Measurements from ENCODE around the gene ADCY9. TPM values are rescaled to one million over a fixed set of nuclear protein-coding genes. Genes with fewer than 3 reads are reported as not detected.

The ADCY9 gene
- total RNA-seq, 1 experiment from 2014 or later: 4.7 TPM

DNA sequence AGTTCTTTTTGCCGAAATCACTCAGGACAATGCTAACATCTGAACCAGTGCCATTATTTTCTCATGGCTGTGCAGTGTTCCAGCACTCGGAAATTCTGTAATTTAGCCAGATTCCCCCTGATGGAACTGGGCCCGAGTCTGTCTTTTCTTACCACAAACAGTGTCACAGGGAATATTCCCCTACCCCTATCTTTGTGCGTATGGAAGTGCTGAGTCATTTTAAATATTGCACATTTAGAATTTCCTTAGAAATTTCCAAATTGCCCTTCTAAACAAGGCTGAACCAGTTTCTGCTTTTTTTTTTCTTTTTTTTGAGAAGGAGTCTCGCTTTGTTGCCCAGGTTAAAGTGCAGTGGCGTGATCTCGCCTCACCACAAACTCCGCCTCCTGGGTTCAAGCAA is 147.7 kb downstream of the ADCY9 start:
- Histone ChIP-seq H3K27ac (ENCODE audit: insufficient read length, low read depth, low read length) (no peak overlapping the region), H4K5ac (ENCODE audit: insufficient read length, low read depth, low read length) (no peak overlapping the region), H2BK12ac (ENCODE audit: insufficient read length, low read depth, low read length) (no peak overlapping the region), H4K91ac (ENCODE audit: insufficient read length, low read depth, low read length) (no peak overlapping the region), H2BK20ac (ENCODE audit: low read depth, low read length, poor library complexity, severe bottlenecking) (no peak overlapping the region), H3K4ac (ENCODE audit: low read depth, low read length) (no peak overlapping the region), H3K14ac (ENCODE audit: insufficient read depth, low read length) (no peak overlapping the region), H3K23me2 (ENCODE audit: insufficient read length, low read depth, low read length, poor library complexity, severe bottlenecking) (no peaks in the 10 kb centered on the region), H4K20me1 (ENCODE audit: control insufficient read depth, insufficient read depth, insufficient read length) (no peaks in the 10 kb centered on the region), H2BK15ac (ENCODE audit: low read depth, low read length) (no peak overlapping the region), H3K56ac (ENCODE audit: insufficient read length, low read depth, low read length) (no peak overlapping the region), H3K23ac (ENCODE audit: insufficient read length, low read depth, low read length) (no peak overlapping the region), H2BK120ac (ENCODE audit: low read depth, low read length, poor library complexity, severe bottlenecking) (no peak overlapping the region), H2AK5ac (ENCODE audit: insufficient read length, low read length) (no peak overlapping the region), H3K4me2 (ENCODE audit: insufficient read depth, insufficient read length, low read length) (no peak overlapping the region), H3K27me3 (ENCODE audit: insufficient read depth, low read length) (no peaks in the 10 kb centered on the region), H3K9ac (ENCODE audit: extremely low read depth, insufficient read length, low read length) (no peak overlapping the region), H2BK5ac (ENCODE audit: insufficient read length, low read length) (no peak overlapping the region), H3K79me1 (ENCODE audit: insufficient read depth, low read depth, low read length, poor library complexity, severe bottlenecking) (no peaks in the 10 kb centered on the region), H3T11ph (ENCODE audit: low read length) (no peak overlapping the region), H3K9me3 (ENCODE audit: control insufficient read depth, low read depth, low read length) (no peaks in the 10 kb centered on the region), H3K18ac (ENCODE audit: insufficient read length, low read depth, low read length) (no peak overlapping the region), H3K4me1 (ENCODE audit: insufficient read depth, low read length) (peaks cover under 1% of the 10 kb centered on the region; the same call in 1 of the 2 replicates), H2AFZ (ENCODE audit: low read length) (no peak overlapping the region), H3K79me2 (ENCODE audit: insufficient read depth, low read length) (no peaks in the 10 kb centered on the region), H4K8ac (replicated peaks; ENCODE audit: insufficient read length, low read depth, low read length) (no peak overlapping the region)
- Mint-ChIP-seq H3K27ac (no peak overlapping the region), H3K4me3 (no peak overlapping the region), H3K4me1 (peaks cover 8% of the 10 kb centered on the region in 2 experiments), H3K9me3 (no peaks in the 10 kb centered on the region), H3K27me3 (ENCODE audit: low read depth) (no peaks in the 10 kb centered on the region; the same call in 1 of the 2 replicates), H3K36me3 (ENCODE audit: insufficient read depth in 1 of 3, low read depth in 3 of 3) (peaks cover 0 to 9% (median 8%) of the 10 kb centered on the region in 3 experiments; a peak in 3 of 7 replicates)
- no peak for DNase-seq
- TF ChIP-seq, protein P1, sequence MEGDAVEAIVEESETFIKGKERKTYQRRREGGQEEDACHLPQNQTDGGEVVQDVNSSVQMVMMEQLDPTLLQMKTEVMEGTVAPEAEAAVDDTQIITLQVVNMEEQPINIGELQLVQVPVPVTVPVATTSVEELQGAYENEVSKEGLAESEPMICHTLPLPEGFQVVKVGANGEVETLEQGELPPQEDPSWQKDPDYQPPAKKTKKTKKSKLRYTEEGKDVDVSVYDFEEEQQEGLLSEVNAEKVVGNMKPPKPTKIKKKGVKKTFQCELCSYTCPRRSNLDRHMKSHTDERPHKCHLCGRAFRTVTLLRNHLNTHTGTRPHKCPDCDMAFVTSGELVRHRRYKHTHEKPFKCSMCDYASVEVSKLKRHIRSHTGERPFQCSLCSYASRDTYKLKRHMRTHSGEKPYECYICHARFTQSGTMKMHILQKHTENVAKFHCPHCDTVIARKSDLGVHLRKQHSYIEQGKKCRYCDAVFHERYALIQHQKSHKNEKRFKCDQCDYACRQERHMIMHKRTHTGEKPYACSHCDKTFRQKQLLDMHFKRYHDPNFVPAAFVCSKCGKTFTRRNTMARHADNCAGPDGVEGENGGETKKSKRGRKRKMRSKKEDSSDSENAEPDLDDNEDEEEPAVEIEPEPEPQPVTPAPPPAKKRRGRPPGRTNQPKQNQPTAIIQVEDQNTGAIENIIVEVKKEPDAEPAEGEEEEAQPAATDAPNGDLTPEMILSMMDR (conservative IDR thresholded peaks at IDR 0.05): no peak
- no CpG with 5 or more reads among the region's 8 CpGs for WGBS (ENCODE audit: extremely low coverage, insufficient read length, low lambda C conversion rate)

Data from H9 (cell line).